HCT116 (cell line): ENCODE data around the gene MDM4. TPM values are rescaled to one million over a fixed set of nuclear protein-coding genes. Genes with fewer than 3 reads are reported as not detected.

Source experiments
- ATAC-seq: fragments of 200-7000 bp; cut with Tn5 transposase; 2 replicates; pipeline ENCODE4 v1.9.1; 2020; ENCODE audit warnings: mild to moderate bottlenecking, moderate library complexity
- BruUV-seq: library from RNA; stranded (reverse); fragments of 400-500 nt; replicated peaks from 2 replicates; lab custom pipeline; 2021; lab: Mats Ljungman, UMichigan
- CTCF ChIA-PET: fragments of 300-600 bp; sonication (Branson Sonifier 250); formaldehyde crosslinking; loops from one replicate; lab custom pipeline; 2021; ENCODE audit warnings: antibody characterized with exemption; lab: Charles Lee
- POLR2A ChIA-PET: fragments of 300-600, 350-600 bp; sonication (Branson Sonifier 250); formaldehyde crosslinking; loops from one replicate; lab custom pipeline; 2021; ENCODE audit warnings: antibody characterized with exemption; lab: Charles Lee
- RAD21 ChIA-PET, 2 experiments: fragments of 300-600 bp; sonication (Branson Sonifier 250); formaldehyde crosslinking; loops; one replicate each; lab custom pipeline; 2023; ENCODE audit warnings: low total read pairs in 2 of 2; ENCODE audit not compliant: uncharacterized antibody in 2 of 2, unreplicated experiment in 2 of 2, low non-redundant PET in 1 of 2; lab: Charles Lee
- DNase-seq: peaks from one replicate; pipeline ENCODE4 v3.0.0-alpha.2; 2010; ENCODE audit warnings: low read depth, low spot score
- H2AFZ ChIP-seq: fragments of 200-600 bp; shearing (Covaris generic), sonication (generic); 2 replicates; pipeline ENCODE4 v1.6.1; 2017; ENCODE audit warnings: low read depth, mixed run types, mixed read lengths, antibody characterized with exemption, low read length; ENCODE audit not compliant: poor library complexity, severe bottlenecking
- H3K27ac ChIP-seq: 2 replicates; pipeline ENCODE4 v1.5.1; 2012; ENCODE audit warnings: low read depth, low read length
- H3K27me3 ChIP-seq: fragments of 200-600 bp; sonication (generic); 2 replicates; pipeline ENCODE4 v1.6.1; 2016; ENCODE audit warnings: mixed run types, low read length, mixed read lengths; ENCODE audit not compliant: insufficient read depth
- H3K36me3 ChIP-seq, 2 experiments: fragments of 200-500 bp in 1 of 2; fragments of 200-600 bp in 1 of 2; sonication (Bioruptor generic) in 1 of 2; sonication (generic) in 1 of 2; 2 replicates each; pipeline versions ENCODE4 v1.5.1 to v1.6.1; 2014 to 2016; ENCODE audit warnings: low read length in 2 of 2, inconsistent platforms in 1 of 2, mixed read lengths in 1 of 2, mixed run types in 1 of 2; ENCODE audit not compliant: insufficient read depth in 2 of 2, control insufficient read depth in 1 of 2
- H3K4me1 ChIP-seq, 2 experiments: fragments of 200-600 bp in 1 of 2; sonication (generic) in 1 of 2; 2 replicates each; pipeline versions ENCODE4 v1.5.1 to v1.6.1; 2012 to 2017; ENCODE audit warnings: low read length in 2 of 2, inconsistent platforms in 1 of 2, mild to moderate bottlenecking in 1 of 2, mixed read lengths in 1 of 2, mixed run types in 1 of 2, moderate library complexity in 1 of 2; ENCODE audit not compliant: insufficient read depth in 2 of 2, control insufficient read depth in 1 of 2
- H3K4me2 ChIP-seq: fragments of 200-600 bp; sonication (generic); 2 replicates; pipeline ENCODE4 v1.6.1; 2017; ENCODE audit warnings: mixed run types, low read length, mixed read lengths
- H3K4me3 ChIP-seq, 2 experiments: fragments of 200-600 bp in 1 of 2; sonication (generic) in 1 of 2; replicated peaks in 1 of 2; 2 replicates each; pipeline ENCODE4 v1.5.1; 2011 to 2016; ENCODE audit warnings: low read length in 2 of 2, control low read depth in 1 of 2, low read depth in 1 of 2, mild to moderate bottlenecking in 1 of 2, mixed read lengths in 1 of 2, mixed run types in 1 of 2
- H3K79me2 ChIP-seq: fragments of 200-600 bp; sonication (generic); 2 replicates; pipeline ENCODE4 v1.6.1; 2017; ENCODE audit warnings: mild to moderate bottlenecking, mixed run types, low read length, moderate library complexity, mixed read lengths; ENCODE audit not compliant: insufficient read depth
- H3K9ac ChIP-seq: fragments of 200-600 bp; sonication (generic); 2 replicates; pipeline ENCODE4 v1.6.1; 2016; ENCODE audit warnings: low read length, mixed read lengths
- H3K9me2 ChIP-seq: fragments of 200-600 bp; sonication (generic), shearing (Covaris generic); 2 replicates; pipeline ENCODE4 v1.6.1; 2017; ENCODE audit warnings: mixed run types, mild to moderate bottlenecking, moderate library complexity; ENCODE audit not compliant: insufficient read depth
- H3K9me3 ChIP-seq, 2 experiments: fragments of 200-500 bp in 1 of 2; fragments of 200-600 bp in 1 of 2; sonication (Bioruptor generic) in 1 of 2; sonication (generic) in 1 of 2; 2 replicates each; pipeline ENCODE4 v1.6.1; 2014 to 2017; ENCODE audit warnings: low read length in 2 of 2, mixed read lengths in 2 of 2, inconsistent platforms in 1 of 2, low read depth in 1 of 2, mild to moderate bottlenecking in 1 of 2, mixed run types in 1 of 2, moderate library complexity in 1 of 2; ENCODE audit not compliant: control insufficient read depth in 1 of 2, insufficient read depth in 1 of 2
- H4K20me1 ChIP-seq: fragments of 200-600 bp; sonication (generic), shearing (Covaris generic); 2 replicates; pipeline ENCODE4 v1.6.1; 2017; ENCODE audit warnings: mixed run types, mild to moderate bottlenecking, moderate library complexity; ENCODE audit not compliant: insufficient read depth
- CBX3 ChIP-seq: IDR thresholded peaks from 2 replicates; pipeline ENCODE4 v1.6.1; 2012; ENCODE audit warnings: low read depth
- EGR1 ChIP-seq: IDR thresholded peaks from 2 replicates; pipeline ENCODE4 v1.6.1; 2012; ENCODE audit warnings: low read depth
- FOSL1 ChIP-seq: IDR thresholded peaks from 2 replicates; pipeline ENCODE4 v1.6.1; 2012; ENCODE audit warnings: low read depth
- JUND ChIP-seq: IDR thresholded peaks from 2 replicates; pipeline ENCODE4 v1.6.1; 2012
- POLR2AphosphoS5 ChIP-seq: IDR thresholded peaks from 2 replicates; pipeline ENCODE4 v1.6.1; 2011; ENCODE audit warnings: mild to moderate bottlenecking, low read depth, low read length, moderate library complexity
- SIN3A ChIP-seq: IDR thresholded peaks from 2 replicates; pipeline ENCODE4 v1.6.1; 2012; ENCODE audit warnings: low read depth
- SRF ChIP-seq: IDR thresholded peaks from 2 replicates; pipeline ENCODE4 v1.6.1; 2012; ENCODE audit warnings: low read depth
- TCF7L2 ChIP-seq: IDR thresholded peaks from 2 replicates; pipeline ENCODE4 v1.7.0; 2011; ENCODE audit warnings: borderline replicate concordance, inconsistent platforms; ENCODE audit not compliant: insufficient read depth, insufficient read length; ENCODE audit errors: extremely low read depth
- YY1 ChIP-seq: IDR thresholded peaks from 2 replicates; pipeline ENCODE4 v1.6.1; 2011; ENCODE audit warnings: low read length, low read depth, moderate library complexity, mild to moderate bottlenecking; ENCODE audit not compliant: insufficient replicate concordance; ENCODE audit errors: extremely low read depth
- intact Hi-C: fragments of 100-400 bp; cut with micrococcal nuclease; formaldehyde crosslinking; loops from 2 replicates; pipeline ENCODE4 v1.10.0; 2022
- total RNA-seq: library from RNA; stranded (reverse); gene quantifications from one replicate; pipeline ENCODE4 v1.2.1, GENCODE V29; 2021; ENCODE audit not compliant: unreplicated experiment
- TF ChIP-seq, protein P1 (sequence below): IDR thresholded peaks from 2 replicates; pipeline ENCODE4 v1.6.1; 2012
- TF ChIP-seq, protein P2 (sequence below): IDR thresholded peaks from 2 replicates; pipeline ENCODE4 v1.6.1; 2012; ENCODE audit warnings: low read depth
- TF ChIP-seq, protein P3 (sequence below): IDR thresholded peaks from 2 replicates; pipeline ENCODE4 v1.6.1; 2012
- TF ChIP-seq, protein P4 (sequence below), 3 experiments: fragments of 200-600 bp in 1 of 3; sonication (generic) in 1 of 3; IDR thresholded peaks in 2 of 3; conservative IDR thresholded peaks in 1 of 3; 2 replicates each; pipeline ENCODE4 v1.5.1; 2012 to 2017; ENCODE audit warnings: low read depth in 2 of 3, low read length in 2 of 3, antibody characterized with exemption in 1 of 3, borderline replicate concordance in 1 of 3, control low read depth in 1 of 3, mild to moderate bottlenecking in 1 of 3, mixed read lengths in 1 of 3, mixed run types in 1 of 3, moderate library complexity in 1 of 3; ENCODE audit not compliant: insufficient read depth in 1 of 3

MDM4 gene
- total RNA-seq, 1 experiment from 2014 or later = 79.5 TPM

DNA sequence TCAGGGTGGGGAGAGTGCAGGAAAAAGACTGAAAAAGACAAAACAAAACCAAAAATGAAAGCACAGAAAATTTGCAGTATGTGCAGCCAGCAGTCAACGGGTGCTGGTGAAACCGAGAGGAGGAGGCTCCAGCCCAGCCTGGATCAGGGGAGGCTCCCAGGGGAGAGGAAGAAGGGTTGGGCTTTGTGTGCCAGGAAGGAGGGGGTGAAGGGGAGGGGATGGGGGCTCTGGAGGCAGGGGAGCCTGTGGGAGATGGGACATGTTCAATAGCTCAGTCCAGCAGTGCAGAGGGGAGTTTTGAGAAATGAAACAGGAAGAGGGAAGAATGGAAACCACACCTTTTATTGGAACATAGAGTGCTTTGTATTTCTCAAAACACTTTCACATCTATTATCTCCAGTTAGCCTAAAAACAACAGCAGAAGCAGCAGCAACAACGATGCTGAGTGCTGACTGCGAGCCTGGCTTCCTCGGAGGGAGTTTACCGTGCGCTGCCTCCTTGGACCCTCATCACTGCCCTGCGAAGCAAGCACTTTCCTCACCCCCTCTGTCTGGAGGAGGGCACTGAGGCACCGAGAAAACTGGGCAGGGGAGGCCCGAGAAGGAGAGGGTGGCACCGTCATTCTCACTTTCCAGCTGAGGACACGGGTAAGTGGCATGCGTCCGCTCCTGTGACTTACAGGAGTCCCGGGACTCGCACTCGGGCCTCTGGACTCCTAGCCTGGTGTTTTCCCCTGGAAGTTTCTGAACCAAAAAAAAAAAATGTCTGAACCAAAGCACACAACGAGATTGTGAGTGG is 62.9 kb downstream of the MDM4 start:
- ChIA-PET CTCF (interaction anchor here (2.7 kb wide), 1 partner anchor 228 kb away, joined by 9 read pairs; no protein-coding TSS in a partner anchor), RAD21 (no interaction called here), POLR2A (no interaction called here)
- ATAC-seq (no peak), DNase-seq (no peak)
- Histone ChIP-seq H3K4me1 (no peaks in the 10 kb centered on the region), H4K20me1 (no peaks in the 10 kb centered on the region), H3K27me3 (no peaks in the 10 kb centered on the region), H3K9me3 (no peaks in the 10 kb centered on the region), H2AFZ (no peak overlapping the region), H3K9ac (no peak overlapping the region), H3K79me2 (no peaks in the 10 kb centered on the region), H3K36me3 (no peaks in the 10 kb centered on the region), H3K9me2 (no peaks in the 10 kb centered on the region), H3K27ac (no peak overlapping the region), H3K4me3 (no peak overlapping the region), H3K4me2 (no peak overlapping the region)
- intact Hi-C loops = no loop called here
- BruUV-seq = no TSS peak
- no peak for TF ChIP-seq SIN3A
- TF ChIP-seq JUND = no peak
- TF ChIP-seq FOSL1 = no peak
- TF ChIP-seq, protein P1, sequence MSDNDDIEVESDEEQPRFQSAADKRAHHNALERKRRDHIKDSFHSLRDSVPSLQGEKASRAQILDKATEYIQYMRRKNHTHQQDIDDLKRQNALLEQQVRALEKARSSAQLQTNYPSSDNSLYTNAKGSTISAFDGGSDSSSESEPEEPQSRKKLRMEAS = no peak
- TF ChIP-seq POLR2AphosphoS5 = no peak
- TF ChIP-seq, protein P2, sequence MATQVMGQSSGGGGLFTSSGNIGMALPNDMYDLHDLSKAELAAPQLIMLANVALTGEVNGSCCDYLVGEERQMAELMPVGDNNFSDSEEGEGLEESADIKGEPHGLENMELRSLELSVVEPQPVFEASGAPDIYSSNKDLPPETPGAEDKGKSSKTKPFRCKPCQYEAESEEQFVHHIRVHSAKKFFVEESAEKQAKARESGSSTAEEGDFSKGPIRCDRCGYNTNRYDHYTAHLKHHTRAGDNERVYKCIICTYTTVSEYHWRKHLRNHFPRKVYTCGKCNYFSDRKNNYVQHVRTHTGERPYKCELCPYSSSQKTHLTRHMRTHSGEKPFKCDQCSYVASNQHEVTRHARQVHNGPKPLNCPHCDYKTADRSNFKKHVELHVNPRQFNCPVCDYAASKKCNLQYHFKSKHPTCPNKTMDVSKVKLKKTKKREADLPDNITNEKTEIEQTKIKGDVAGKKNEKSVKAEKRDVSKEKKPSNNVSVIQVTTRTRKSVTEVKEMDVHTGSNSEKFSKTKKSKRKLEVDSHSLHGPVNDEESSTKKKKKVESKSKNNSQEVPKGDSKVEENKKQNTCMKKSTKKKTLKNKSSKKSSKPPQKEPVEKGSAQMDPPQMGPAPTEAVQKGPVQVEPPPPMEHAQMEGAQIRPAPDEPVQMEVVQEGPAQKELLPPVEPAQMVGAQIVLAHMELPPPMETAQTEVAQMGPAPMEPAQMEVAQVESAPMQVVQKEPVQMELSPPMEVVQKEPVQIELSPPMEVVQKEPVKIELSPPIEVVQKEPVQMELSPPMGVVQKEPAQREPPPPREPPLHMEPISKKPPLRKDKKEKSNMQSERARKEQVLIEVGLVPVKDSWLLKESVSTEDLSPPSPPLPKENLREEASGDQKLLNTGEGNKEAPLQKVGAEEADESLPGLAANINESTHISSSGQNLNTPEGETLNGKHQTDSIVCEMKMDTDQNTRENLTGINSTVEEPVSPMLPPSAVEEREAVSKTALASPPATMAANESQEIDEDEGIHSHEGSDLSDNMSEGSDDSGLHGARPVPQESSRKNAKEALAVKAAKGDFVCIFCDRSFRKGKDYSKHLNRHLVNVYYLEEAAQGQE = no peak
- no peak for TF ChIP-seq TCF7L2
- no peak for TF ChIP-seq SRF
- no peak for TF ChIP-seq CBX3
- TF ChIP-seq, protein P3, sequence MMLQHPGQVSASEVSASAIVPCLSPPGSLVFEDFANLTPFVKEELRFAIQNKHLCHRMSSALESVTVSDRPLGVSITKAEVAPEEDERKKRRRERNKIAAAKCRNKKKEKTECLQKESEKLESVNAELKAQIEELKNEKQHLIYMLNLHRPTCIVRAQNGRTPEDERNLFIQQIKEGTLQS = no peak
- no peak for TF ChIP-seq EGR1
- no peak for TF ChIP-seq YY1
- TF ChIP-seq, protein P4, sequence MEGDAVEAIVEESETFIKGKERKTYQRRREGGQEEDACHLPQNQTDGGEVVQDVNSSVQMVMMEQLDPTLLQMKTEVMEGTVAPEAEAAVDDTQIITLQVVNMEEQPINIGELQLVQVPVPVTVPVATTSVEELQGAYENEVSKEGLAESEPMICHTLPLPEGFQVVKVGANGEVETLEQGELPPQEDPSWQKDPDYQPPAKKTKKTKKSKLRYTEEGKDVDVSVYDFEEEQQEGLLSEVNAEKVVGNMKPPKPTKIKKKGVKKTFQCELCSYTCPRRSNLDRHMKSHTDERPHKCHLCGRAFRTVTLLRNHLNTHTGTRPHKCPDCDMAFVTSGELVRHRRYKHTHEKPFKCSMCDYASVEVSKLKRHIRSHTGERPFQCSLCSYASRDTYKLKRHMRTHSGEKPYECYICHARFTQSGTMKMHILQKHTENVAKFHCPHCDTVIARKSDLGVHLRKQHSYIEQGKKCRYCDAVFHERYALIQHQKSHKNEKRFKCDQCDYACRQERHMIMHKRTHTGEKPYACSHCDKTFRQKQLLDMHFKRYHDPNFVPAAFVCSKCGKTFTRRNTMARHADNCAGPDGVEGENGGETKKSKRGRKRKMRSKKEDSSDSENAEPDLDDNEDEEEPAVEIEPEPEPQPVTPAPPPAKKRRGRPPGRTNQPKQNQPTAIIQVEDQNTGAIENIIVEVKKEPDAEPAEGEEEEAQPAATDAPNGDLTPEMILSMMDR (IDR thresholded peaks at IDR 0.05 in 2 of 3, conservative IDR thresholded peaks at IDR 0.05 in 1 of 3; ENCODE audit: borderline replicate concordance in 1 of 3, insufficient read depth in 1 of 3, low read depth in 2 of 3, low read length in 2 of 3) = no peak
